ENCODE measurements around the gene MGAT5.
A peak's percentile ranks its signal among the peaks of the same experiment; 100 is the strongest.

Gene MGAT5

GRCh38 chr2:134308474-134309385, 54.9 kb downstream of the MGAT5 start:
- DNase-seq, result no peak

GRCh38 chr2:134310107-134311079, 56.5 kb downstream of the MGAT5 start:
- DNase-seq, result no peak

GRCh38 chr2:134312482-134312881, 58.6 kb downstream of the MGAT5 start:
- no peak for DNase-seq

- DNase-seq, result no peak
Measured at GRCh38 chr2:134314202-134314601, 60.3 kb downstream of the MGAT5 start.

GRCh38 chr2:134314681-134315368, 61.0 kb downstream of the MGAT5 start:
- DNase-seq, result no peak

GRCh38 chr2:134315471-134315870, 61.6 kb downstream of the MGAT5 start:
- no peak for DNase-seq

GRCh38 chr2:134319596-134320254, 65.9 kb downstream of the MGAT5 start:
- no peak for DNase-seq

- DNase-seq, result peak in 1 of 2 donors; percentile 45
Measured at GRCh38 chr2:134320930-134321329, 67.1 kb downstream of the MGAT5 start.

GRCh38 chr2:134323777-134324176, 69.9 kb downstream of the MGAT5 start:
- no peak for DNase-seq

GRCh38 chr2:134324430-134324829, 70.6 kb downstream of the MGAT5 start:
- DNase-seq, result no peak

- peak; percentile 28 to 61 for DNase-seq
Measured at GRCh38 chr2:134324947-134325346, 71.1 kb downstream of the MGAT5 start.

- DNase-seq, result no peak
Measured at GRCh38 chr2:134325696-134326095, 71.8 kb downstream of the MGAT5 start.

GRCh38 chr2:134327367-134327766, 73.5 kb downstream of the MGAT5 start:
- DNase-seq, result no peak

- DNase-seq, result no peak
Measured at GRCh38 chr2:134331081-134331480, 77.2 kb downstream of the MGAT5 start.

- DNase-seq, result no peak
Measured at GRCh38 chr2:134333646-134334189, 79.8 kb downstream of the MGAT5 start.

- no peak for DNase-seq
Measured at GRCh38 chr2:134334542-134335353, 80.9 kb downstream of the MGAT5 start.

GRCh38 chr2:134335601-134336000, 81.7 kb downstream of the MGAT5 start:
- DNase-seq, result no peak

GRCh38 chr2:134336352-134336751, 82.5 kb downstream of the MGAT5 start:
- no peak for DNase-seq

GRCh38 chr2:134336921-134337320, 83.0 kb downstream of the MGAT5 start:
- DNase-seq, result no peak

- DNase-seq, result no peak
Measured at GRCh38 chr2:134337631-134338030, 83.8 kb downstream of the MGAT5 start.

GRCh38 chr2:134338208-134338607, 84.3 kb downstream of the MGAT5 start:
- no peak for DNase-seq

Measured in CD4-positive, alpha-beta T cell treated with Interferon alpha-2 for 1 hour (primary cell).